WTC11 (cell line): ENCODE data around the gene PDCL2. TPM values are rescaled to one million over a fixed set of nuclear protein-coding genes. Genes with fewer than 3 reads are reported as not detected.

Source experiments
- ATAC-seq: fragments of 200-7000 bp; cut with Tn5 transposase; 2 replicates; pipeline ENCODE4 v1.10.0; 2021; ENCODE audit warnings: mild to moderate bottlenecking, moderate library complexity
- CTCF ChIA-PET: fragments of 300-600 bp; sonication (Branson Sonifier 250); formaldehyde crosslinking; loops from one replicate; lab custom pipeline; 2021; ENCODE audit warnings: antibody characterized with exemption; lab: Charles Lee
- POLR2A ChIA-PET: fragments of 350-600 bp; sonication (Branson Sonifier 250); formaldehyde crosslinking; loops from one replicate; lab custom pipeline; 2021; ENCODE audit warnings: antibody characterized with exemption; lab: Charles Lee
- DNase-seq: peaks from one replicate; pipeline ENCODE4 v3.0.0; 2021; ENCODE audit warnings: low spot score
- H3K27ac Mint-ChIP-seq: 2 replicates; pipeline ENCODE4 v1.8.0; 2021; ENCODE audit warnings: mixed read lengths
- H3K27me3 Mint-ChIP-seq: 2 replicates; pipeline ENCODE4 v1.8.0; 2021; ENCODE audit warnings: low read depth, mild to moderate bottlenecking, moderate library complexity, mixed read lengths
- H3K36me3 Mint-ChIP-seq: 2 replicates; pipeline ENCODE4 v1.8.0; 2021; ENCODE audit warnings: mixed read lengths
- H3K4me1 Mint-ChIP-seq: 2 replicates; pipeline ENCODE4 v1.8.0; 2022; ENCODE audit warnings: mixed read lengths
- H3K4me3 Mint-ChIP-seq: 2 replicates; pipeline ENCODE4 v1.8.0; 2021; ENCODE audit warnings: mild to moderate bottlenecking, moderate library complexity, mixed read lengths
- H3K9me3 Mint-ChIP-seq: 2 replicates; pipeline ENCODE4 v1.8.0; 2021; ENCODE audit warnings: mixed read lengths
- ELF4 ChIP-seq: sonication (generic); formaldehyde crosslinking; IDR thresholded peaks from 2 replicates; pipeline ENCODE4 v1.8.1; 2022; ENCODE audit warnings: low read depth, mild to moderate bottlenecking, moderate library complexity, missing genetic modification reagents
- ETV6 ChIP-seq: sonication (generic); formaldehyde crosslinking; IDR thresholded peaks from 2 replicates; pipeline ENCODE4 v1.8.1; 2022; ENCODE audit warnings: mild to moderate bottlenecking, missing genetic modification reagents
- HMGA2 ChIP-seq: fragments of 250-450 bp; sonication (Bioruptor Pico); IDR thresholded peaks from 2 replicates; pipeline ENCODE4 v1.4.0; 2021; ENCODE audit warnings: mild to moderate bottlenecking, moderate library complexity
- MYBL2 ChIP-seq: sonication (generic); formaldehyde crosslinking; IDR thresholded peaks from 2 replicates; pipeline ENCODE4 v1.8.1; 2023; ENCODE audit warnings: mild to moderate bottlenecking, moderate library complexity, missing genetic modification reagents
- NFE2L1 ChIP-seq: sonication (generic); formaldehyde crosslinking; IDR thresholded peaks from 2 replicates; pipeline ENCODE4 v1.8.1; 2023; ENCODE audit warnings: missing genetic modification reagents
- PRRX2 ChIP-seq: fragments of 250-450 bp; sonication (Bioruptor Pico); IDR thresholded peaks from 2 replicates; pipeline ENCODE4 v1.8.0; 2021; ENCODE audit warnings: mild to moderate bottlenecking
- RELA ChIP-seq: sonication (generic); formaldehyde crosslinking; IDR thresholded peaks from 2 replicates; pipeline ENCODE4 v1.8.1; 2022; ENCODE audit warnings: missing genetic modification reagents, mild to moderate bottlenecking, borderline replicate concordance
- SMAD3 ChIP-seq: sonication (generic); formaldehyde crosslinking; IDR thresholded peaks from 2 replicates; pipeline ENCODE4 v1.8.0; 2022; ENCODE audit warnings: missing genetic modification reagents, mild to moderate bottlenecking, borderline replicate concordance
- TCF7 ChIP-seq: sonication (generic); formaldehyde crosslinking; IDR thresholded peaks from 2 replicates; pipeline ENCODE4 v1.8.0; 2022; ENCODE audit warnings: mild to moderate bottlenecking, low read depth, missing genetic modification reagents, moderate library complexity
- ZNF232 ChIP-seq: sonication (generic); formaldehyde crosslinking; IDR thresholded peaks from 2 replicates; pipeline ENCODE4 v1.8.0; 2022; ENCODE audit warnings: mild to moderate bottlenecking, missing genetic modification reagents
- ZNF281 ChIP-seq: sonication (generic); formaldehyde crosslinking; IDR thresholded peaks from 2 replicates; pipeline ENCODE4 v1.8.0; 2023; ENCODE audit warnings: mild to moderate bottlenecking, missing genetic modification reagents
- ZNF317 ChIP-seq: sonication (generic); formaldehyde crosslinking; IDR thresholded peaks from 2 replicates; pipeline ENCODE4 v1.8.1; 2023; ENCODE audit warnings: low read depth, mild to moderate bottlenecking, moderate library complexity, missing genetic modification reagents, borderline replicate concordance
- ZNF532 ChIP-seq: fragments of 250-450 bp; sonication (Bioruptor Pico); IDR thresholded peaks from 2 replicates; pipeline ENCODE4 v1.9.0; 2021; ENCODE audit warnings: mild to moderate bottlenecking, borderline replicate concordance
- total RNA-seq: library from RNA; stranded (reverse); gene quantifications from 3 replicates; pipeline ENCODE4 v1.2.3, GENCODE V29; 2021
- TF ChIP-seq, protein P1 (sequence below): sonication (generic); formaldehyde crosslinking; IDR thresholded peaks from 2 replicates; pipeline ENCODE4 v1.8.0; 2023; ENCODE audit warnings: missing genetic modification reagents, mild to moderate bottlenecking, borderline replicate concordance
- TF ChIP-seq, protein P2 (sequence below): sonication (generic); formaldehyde crosslinking; IDR thresholded peaks from 2 replicates; pipeline ENCODE4 v1.8.1; 2023; ENCODE audit warnings: mild to moderate bottlenecking, missing genetic modification reagents, moderate library complexity

The PDCL2 gene
- total RNA-seq, 1 experiment from 2014 or later: not detected

DNA sequence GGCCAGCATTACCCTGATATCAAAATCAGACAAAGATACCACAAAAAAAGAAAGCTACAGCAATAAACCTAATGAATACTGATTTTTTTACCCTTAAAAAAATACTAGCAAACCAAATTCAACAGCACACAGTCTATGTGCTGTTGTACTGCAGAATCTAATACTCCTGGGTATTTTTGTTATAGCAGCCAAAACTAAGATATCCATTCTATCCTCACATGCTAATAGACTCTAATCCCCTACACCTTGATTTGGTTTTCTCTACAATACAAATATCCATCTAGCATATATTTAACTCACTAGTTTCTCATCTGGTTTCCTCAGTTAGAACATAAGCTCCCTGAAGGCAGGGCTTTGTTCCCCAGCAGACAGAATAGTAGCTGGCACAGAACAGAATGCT lies 57.7 kb downstream of the PDCL2 start (continued):
- TF ChIP-seq ZNF532 (CRISPR knock-in tag): no peak
- TF ChIP-seq, all 79 proteins: peak for 0

DNA sequence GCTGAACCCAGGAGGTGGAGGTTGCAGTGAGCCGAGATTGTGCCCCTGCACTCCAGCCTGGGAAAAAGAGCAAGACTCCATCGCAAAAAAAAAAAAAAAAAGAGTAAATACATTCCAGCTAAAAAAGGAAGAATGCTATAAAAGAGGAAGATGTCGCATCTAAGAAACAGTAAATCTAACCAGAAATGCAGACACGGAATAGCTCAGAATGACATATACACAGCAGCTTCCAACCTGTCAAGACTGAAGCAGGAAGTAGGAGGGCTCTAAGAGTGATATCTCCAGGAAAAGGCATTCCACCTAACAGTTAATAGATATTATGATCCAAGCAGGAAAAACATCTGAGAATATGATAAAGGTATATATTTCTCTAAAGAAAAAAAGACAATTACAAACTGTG lies 61.4 kb downstream of the PDCL2 start:
- peaks cover 47% of the 10 kb centered on the region for H3K4me1 Mint-ChIP-seq
- peaks cover 19% of the 10 kb centered on the region for H3K36me3 Mint-ChIP-seq
- ATAC-seq (no peak), DNase-seq (no peak)
- TF ChIP-seq SMAD3 (CRISPR knock-in tag) (no peak), NFE2L1 (CRISPR knock-in tag) (no peak), ETV6 (CRISPR knock-in tag) (no peak), PRRX2 (CRISPR knock-in tag) (no peak), ZNF532 (CRISPR knock-in tag) (no peak), TCF7 (CRISPR knock-in tag) (no peak), ZNF317 (no peak)
- TF ChIP-seq, protein P1, sequence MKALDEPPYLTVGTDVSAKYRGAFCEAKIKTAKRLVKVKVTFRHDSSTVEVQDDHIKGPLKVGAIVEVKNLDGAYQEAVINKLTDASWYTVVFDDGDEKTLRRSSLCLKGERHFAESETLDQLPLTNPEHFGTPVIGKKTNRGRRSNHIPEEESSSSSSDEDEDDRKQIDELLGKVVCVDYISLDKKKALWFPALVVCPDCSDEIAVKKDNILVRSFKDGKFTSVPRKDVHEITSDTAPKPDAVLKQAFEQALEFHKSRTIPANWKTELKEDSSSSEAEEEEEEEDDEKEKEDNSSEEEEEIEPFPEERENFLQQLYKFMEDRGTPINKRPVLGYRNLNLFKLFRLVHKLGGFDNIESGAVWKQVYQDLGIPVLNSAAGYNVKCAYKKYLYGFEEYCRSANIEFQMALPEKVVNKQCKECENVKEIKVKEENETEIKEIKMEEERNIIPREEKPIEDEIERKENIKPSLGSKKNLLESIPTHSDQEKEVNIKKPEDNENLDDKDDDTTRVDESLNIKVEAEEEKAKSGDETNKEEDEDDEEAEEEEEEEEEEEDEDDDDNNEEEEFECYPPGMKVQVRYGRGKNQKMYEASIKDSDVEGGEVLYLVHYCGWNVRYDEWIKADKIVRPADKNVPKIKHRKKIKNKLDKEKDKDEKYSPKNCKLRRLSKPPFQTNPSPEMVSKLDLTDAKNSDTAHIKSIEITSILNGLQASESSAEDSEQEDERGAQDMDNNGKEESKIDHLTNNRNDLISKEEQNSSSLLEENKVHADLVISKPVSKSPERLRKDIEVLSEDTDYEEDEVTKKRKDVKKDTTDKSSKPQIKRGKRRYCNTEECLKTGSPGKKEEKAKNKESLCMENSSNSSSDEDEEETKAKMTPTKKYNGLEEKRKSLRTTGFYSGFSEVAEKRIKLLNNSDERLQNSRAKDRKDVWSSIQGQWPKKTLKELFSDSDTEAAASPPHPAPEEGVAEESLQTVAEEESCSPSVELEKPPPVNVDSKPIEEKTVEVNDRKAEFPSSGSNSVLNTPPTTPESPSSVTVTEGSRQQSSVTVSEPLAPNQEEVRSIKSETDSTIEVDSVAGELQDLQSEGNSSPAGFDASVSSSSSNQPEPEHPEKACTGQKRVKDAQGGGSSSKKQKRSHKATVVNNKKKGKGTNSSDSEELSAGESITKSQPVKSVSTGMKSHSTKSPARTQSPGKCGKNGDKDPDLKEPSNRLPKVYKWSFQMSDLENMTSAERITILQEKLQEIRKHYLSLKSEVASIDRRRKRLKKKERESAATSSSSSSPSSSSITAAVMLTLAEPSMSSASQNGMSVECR (CRISPR knock-in tag): no peak
- ChIA-PET CTCF (interaction anchor here (0.7 to 1.1 kb wide), 2 partner anchors 16 to 36 kb away, joined by 3 to 6 read pairs; partner anchors contain the start of gene CLOCK), POLR2A (no interaction called here)
- peaks cover 13% of the 10 kb centered on the region for H3K9me3 Mint-ChIP-seq
- no peak overlapping the region for H3K27ac Mint-ChIP-seq
- no peaks in the 10 kb centered on the region for H3K27me3 Mint-ChIP-seq
- no peak overlapping the region for H3K4me3 Mint-ChIP-seq

DNA sequence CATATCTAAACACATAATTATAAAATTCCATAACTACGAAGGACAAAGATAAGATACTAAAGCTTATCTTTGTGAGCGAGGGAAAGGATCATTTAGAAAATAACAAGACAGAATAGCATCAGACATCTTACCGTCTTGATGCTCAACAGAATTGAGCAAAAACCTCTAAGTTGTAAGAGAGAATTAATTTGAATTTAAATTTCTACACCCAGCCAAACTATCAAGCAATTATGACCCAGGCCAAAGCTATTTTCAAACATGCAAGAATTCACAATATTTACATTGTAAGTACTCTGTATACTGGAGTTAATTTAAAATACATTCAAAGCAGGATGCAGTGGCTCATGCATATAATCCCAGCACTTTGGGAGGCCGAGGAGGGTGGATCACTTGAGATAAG lies 61.9 kb downstream of the PDCL2 start:
- no peak for ATAC-seq
- H3K27ac Mint-ChIP-seq: peak overlapping the region; percentile 75; the same call in 1 of the 2 replicates
- H3K27me3 Mint-ChIP-seq: no peaks in the 10 kb centered on the region
- H3K36me3 Mint-ChIP-seq: peaks cover 18% of the 10 kb centered on the region
- peaks cover 13% of the 10 kb centered on the region for H3K9me3 Mint-ChIP-seq
- TF ChIP-seq HMGA2 (CRISPR knock-in tag) (no peak), MYBL2 (CRISPR knock-in tag) (no peak), ELF4 (CRISPR knock-in tag) (no peak), RELA (no peak), ZNF232 (CRISPR knock-in tag) (no peak), ZNF281 (no peak)
- TF ChIP-seq, protein P2, sequence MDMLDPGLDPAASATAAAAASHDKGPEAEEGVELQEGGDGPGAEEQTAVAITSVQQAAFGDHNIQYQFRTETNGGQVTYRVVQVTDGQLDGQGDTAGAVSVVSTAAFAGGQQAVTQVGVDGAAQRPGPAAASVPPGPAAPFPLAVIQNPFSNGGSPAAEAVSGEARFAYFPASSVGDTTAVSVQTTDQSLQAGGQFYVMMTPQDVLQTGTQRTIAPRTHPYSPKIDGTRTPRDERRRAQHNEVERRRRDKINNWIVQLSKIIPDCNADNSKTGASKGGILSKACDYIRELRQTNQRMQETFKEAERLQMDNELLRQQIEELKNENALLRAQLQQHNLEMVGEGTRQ: no peak
- no peak for DNase-seq
- POLR2A ChIA-PET: no interaction called here
- CTCF ChIA-PET: interaction anchor here (1.1 kb wide), 1 partner anchor 16 kb away, joined by 6 read pairs; the partner anchor contains the start of gene CLOCK
- H3K4me3 Mint-ChIP-seq: no peak overlapping the region
- peaks cover 47% of the 10 kb centered on the region for H3K4me1 Mint-ChIP-seq
